ENCODE measurements around the gene KCNE2. TPM values are rescaled to one million over a fixed set of nuclear protein-coding genes. Genes with fewer than 3 reads are reported as not detected.

KCNE2 gene
- polyA plus RNA-seq, 3 donors = 0.27 TPM; not detected in 2

- Histone ChIP-seq H4K20me1 (ENCODE audit: insufficient read depth, low read length) (no peaks in the 10 kb centered on the region), H3K4me3 (replicated peaks in 1 of 3; ENCODE audit: low read depth in 2 of 3, low read length in 3 of 3) (no peak overlapping the region), H3K27me3 (ENCODE audit: control insufficient read depth in 2 of 2, insufficient read depth in 2 of 2, low read length in 2 of 2) (no peaks in the 10 kb centered on the region), H3K9ac (ENCODE audit: insufficient read depth, low read length, poor library complexity, severe bottlenecking) (no peak overlapping the region), H3K79me2 (ENCODE audit: insufficient read depth, low read length) (no peaks in the 10 kb centered on the region), H3K36me3 (replicated peaks in 1 of 2; ENCODE audit: control insufficient read depth in 1 of 2, insufficient read depth in 2 of 2, low read length in 2 of 2) (no peaks in the 10 kb centered on the region), H3K27ac (ENCODE audit: low read depth in 1 of 2, low read length in 2 of 2) (no peak overlapping the region), H3K4me1 (ENCODE audit: control insufficient read depth in 1 of 2, insufficient read depth in 2 of 2, low read length in 2 of 2) (no peaks in the 10 kb centered on the region), H3K4me2 (replicated peaks; ENCODE audit: extremely low read depth, low read length, poor library complexity, severe bottlenecking) (no peak overlapping the region), H2AFZ (ENCODE audit: insufficient read depth, low read depth, low read length, poor library complexity, severe bottlenecking) (no peak overlapping the region), H3K9me3 (replicated peaks in 1 of 2; ENCODE audit: control insufficient read depth in 1 of 2, insufficient read depth in 1 of 2, low read length in 2 of 2) (no peaks in the 10 kb centered on the region)
- no peak for DNase-seq
- Mint-ChIP-seq H3K4me1 (no peaks in the 10 kb centered on the region), H3K27ac (no peak overlapping the region), H3K27me3 (ENCODE audit: low read depth in 3 of 3) (peaks cover 4 to 6% (median 5%) of the 10 kb centered on the region in 3 donors), H3K9me3 (no peaks in the 10 kb centered on the region), H3K36me3 (no peaks in the 10 kb centered on the region), H3K4me3 (no peak overlapping the region)
- TF ChIP-seq CTCF (IDR thresholded peaks at IDR 0.05) = no peak
- intact Hi-C loops (cut with micrococcal nuclease) = no loop called here
- no CpG with 5 or more reads among the region's 3 CpGs for WGBS (ENCODE audit: insufficient coverage)
Observed at GRCh38 chr21:34340061-34340460, 23.7 kb upstream of the KCNE2 start.

- H3K27ac ChIP-seq (ENCODE audit: low read depth in 1 of 2, low read length in 2 of 2) = no peak overlapping the region
- H3K4me2 ChIP-seq (replicated peaks; ENCODE audit: extremely low read depth, low read length, poor library complexity, severe bottlenecking) = no peak overlapping the region
- H3K9ac ChIP-seq (ENCODE audit: insufficient read depth, low read length, poor library complexity, severe bottlenecking) = no peak overlapping the region
- H3K9me3 Mint-ChIP-seq = no peaks in the 10 kb centered on the region
- no peaks in the 10 kb centered on the region for H3K36me3 ChIP-seq (replicated peaks in 1 of 2; ENCODE audit: control insufficient read depth in 1 of 2, insufficient read depth in 2 of 2, low read length in 2 of 2)
- H3K4me3 Mint-ChIP-seq = no peak overlapping the region
- no peaks in the 10 kb centered on the region for H3K4me1 ChIP-seq (ENCODE audit: control insufficient read depth in 1 of 2, insufficient read depth in 2 of 2, low read length in 2 of 2)
- H2AFZ ChIP-seq (ENCODE audit: insufficient read depth, low read depth, low read length, poor library complexity, severe bottlenecking) = no peak overlapping the region
- no peak overlapping the region for H3K4me3 ChIP-seq (replicated peaks in 1 of 3; ENCODE audit: low read depth in 2 of 3, low read length in 3 of 3)
- WGBS (ENCODE audit: insufficient coverage) = 94% methylated on average over 3 of the region's 5 CpGs
- H3K36me3 Mint-ChIP-seq = no peaks in the 10 kb centered on the region
- no peak for TF ChIP-seq CTCF (IDR thresholded peaks at IDR 0.05)
- H4K20me1 ChIP-seq (ENCODE audit: insufficient read depth, low read length) = no peaks in the 10 kb centered on the region
- no peaks in the 10 kb centered on the region for H3K79me2 ChIP-seq (ENCODE audit: insufficient read depth, low read length)
- no peaks in the 10 kb centered on the region for H3K27me3 ChIP-seq (ENCODE audit: control insufficient read depth in 2 of 2, insufficient read depth in 2 of 2, low read length in 2 of 2)
- no peak overlapping the region for H3K27ac Mint-ChIP-seq
- peaks cover 3 to 11% (median 6%) of the 10 kb centered on the region in 3 donors for H3K27me3 Mint-ChIP-seq (ENCODE audit: low read depth in 3 of 3)
- H3K4me1 Mint-ChIP-seq = no peaks in the 10 kb centered on the region
- intact Hi-C loops (cut with micrococcal nuclease) = no loop called here
- no peaks in the 10 kb centered on the region for H3K9me3 ChIP-seq (replicated peaks in 1 of 2; ENCODE audit: control insufficient read depth in 1 of 2, insufficient read depth in 1 of 2, low read length in 2 of 2)
- no peak for DNase-seq
Observed at GRCh38 chr21:34342476-34342875, 21.3 kb upstream of the KCNE2 start.

Measured in CD14-positive monocyte (primary cell).